ENCODE data around the gene TMEM123. TPM values are rescaled to one million over a fixed set of nuclear protein-coding genes. Genes with fewer than 3 reads are reported as not detected.

TMEM123 gene
- total and polyA plus RNA-seq, 10 donors: 51.3 to 184 (median 146) TPM

DNA sequence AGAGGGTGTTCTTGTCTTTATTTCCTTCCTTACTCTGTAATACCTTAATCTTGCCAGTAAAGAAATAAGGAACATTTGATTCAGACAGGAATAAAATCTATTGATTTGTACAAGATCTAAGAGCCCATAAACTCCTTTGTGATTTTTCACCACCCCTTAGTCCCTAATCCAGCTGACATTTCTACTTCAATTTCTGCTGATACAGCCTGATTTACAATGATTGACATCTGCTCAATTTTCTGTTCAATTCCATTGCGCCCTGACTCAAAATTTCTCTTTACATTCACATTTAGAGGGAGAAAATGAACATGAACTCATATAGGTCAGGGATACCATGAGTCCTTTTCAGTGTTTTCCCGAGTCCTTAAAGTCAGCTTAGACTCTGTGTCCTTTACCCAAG, 27.2 kb upstream of the TMEM123 start:
- TF ChIP-seq POLR2AphosphoS5 (IDR thresholded peaks at IDR 0.05) (no peak), POLR2A (IDR thresholded peaks at IDR 0.05) (no peak)
- TF ChIP-seq, protein P1, sequence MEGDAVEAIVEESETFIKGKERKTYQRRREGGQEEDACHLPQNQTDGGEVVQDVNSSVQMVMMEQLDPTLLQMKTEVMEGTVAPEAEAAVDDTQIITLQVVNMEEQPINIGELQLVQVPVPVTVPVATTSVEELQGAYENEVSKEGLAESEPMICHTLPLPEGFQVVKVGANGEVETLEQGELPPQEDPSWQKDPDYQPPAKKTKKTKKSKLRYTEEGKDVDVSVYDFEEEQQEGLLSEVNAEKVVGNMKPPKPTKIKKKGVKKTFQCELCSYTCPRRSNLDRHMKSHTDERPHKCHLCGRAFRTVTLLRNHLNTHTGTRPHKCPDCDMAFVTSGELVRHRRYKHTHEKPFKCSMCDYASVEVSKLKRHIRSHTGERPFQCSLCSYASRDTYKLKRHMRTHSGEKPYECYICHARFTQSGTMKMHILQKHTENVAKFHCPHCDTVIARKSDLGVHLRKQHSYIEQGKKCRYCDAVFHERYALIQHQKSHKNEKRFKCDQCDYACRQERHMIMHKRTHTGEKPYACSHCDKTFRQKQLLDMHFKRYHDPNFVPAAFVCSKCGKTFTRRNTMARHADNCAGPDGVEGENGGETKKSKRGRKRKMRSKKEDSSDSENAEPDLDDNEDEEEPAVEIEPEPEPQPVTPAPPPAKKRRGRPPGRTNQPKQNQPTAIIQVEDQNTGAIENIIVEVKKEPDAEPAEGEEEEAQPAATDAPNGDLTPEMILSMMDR (IDR thresholded peaks at IDR 0.05 in 8 of 11, conservative IDR thresholded peaks at IDR 0.05 in 3 of 11): no peak
- 94 to 100% (median 96%) methylated on average over 2 of the region's 2 CpGs for WGBS, 5 donors
- H3K36me3 ChIP-seq: no peaks in the 10 kb centered on the region

DNA sequence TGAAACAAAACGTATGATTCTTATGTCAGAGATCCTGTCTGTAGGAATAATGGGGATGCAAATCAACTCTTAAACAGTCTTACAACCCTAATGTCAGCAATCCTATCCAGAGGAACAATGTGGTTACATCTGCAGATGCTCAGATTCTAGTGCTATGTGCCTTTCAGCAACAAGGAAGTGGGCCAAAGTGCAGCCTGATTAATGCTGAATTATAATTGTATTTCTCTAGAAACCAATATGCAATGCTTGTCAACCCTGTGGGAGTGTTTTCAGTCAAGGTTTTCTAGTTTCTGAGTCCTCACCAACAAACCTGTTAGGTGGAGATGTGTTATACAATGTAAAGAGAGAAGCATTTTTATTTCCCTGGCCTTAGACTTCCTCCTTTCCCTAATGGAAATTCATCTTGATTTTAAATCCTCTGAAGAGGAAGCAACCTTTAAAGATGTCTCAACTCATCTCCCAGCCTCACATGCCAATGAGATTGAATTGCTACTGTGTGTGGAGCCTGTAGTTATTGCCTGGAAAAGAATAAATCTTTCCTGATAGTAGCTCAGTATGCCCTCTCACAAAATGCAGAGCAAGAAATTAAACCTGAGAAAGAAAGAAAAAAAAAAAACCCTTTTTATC, 26.2 kb upstream of the TMEM123 start:
- 71 to 93% (median 80%) methylated on average over 1 of the region's 1 CpG for WGBS, 5 donors
- no peak for TF ChIP-seq POLR2A (IDR thresholded peaks at IDR 0.05)
- TF ChIP-seq POLR2AphosphoS5 (IDR thresholded peaks at IDR 0.05): no peak
- TF ChIP-seq, protein P1 (IDR thresholded peaks at IDR 0.05 in 8 of 11, conservative IDR thresholded peaks at IDR 0.05 in 3 of 11): no peak
- intact Hi-C loops (cut with DNase I; ENCODE audit: low total_unique reads): no loop called here
- Histone ChIP-seq H3K27ac (no peak overlapping the region), H3K4me3 (no peak overlapping the region), H3K36me3 (no peaks in the 10 kb centered on the region), H3K4me1 (peaks cover 0 to 35% (median 13%) of the 10 kb centered on the region in 6 donors), H3K9me3 (no peaks in the 10 kb centered on the region), H3K27me3 (replicated peaks in 1 of 7) (no peaks in the 10 kb centered on the region)
- DNase-seq: no peak

More for the DNA sequence above, 27.2 kb upstream of the TMEM123 start:
- no peaks in the 10 kb centered on the region for H3K27me3 ChIP-seq (replicated peaks in 1 of 7)
- H3K4me1 ChIP-seq: peaks cover 0 to 26% (median 12%) of the 10 kb centered on the region in 6 donors
- intact Hi-C loops (cut with DNase I; ENCODE audit: low total_unique reads): no loop called here
- H3K4me3 ChIP-seq: no peak overlapping the region
- DNase-seq: no peak
- no peaks in the 10 kb centered on the region for H3K9me3 ChIP-seq
- no peak overlapping the region for H3K27ac ChIP-seq

DNA sequence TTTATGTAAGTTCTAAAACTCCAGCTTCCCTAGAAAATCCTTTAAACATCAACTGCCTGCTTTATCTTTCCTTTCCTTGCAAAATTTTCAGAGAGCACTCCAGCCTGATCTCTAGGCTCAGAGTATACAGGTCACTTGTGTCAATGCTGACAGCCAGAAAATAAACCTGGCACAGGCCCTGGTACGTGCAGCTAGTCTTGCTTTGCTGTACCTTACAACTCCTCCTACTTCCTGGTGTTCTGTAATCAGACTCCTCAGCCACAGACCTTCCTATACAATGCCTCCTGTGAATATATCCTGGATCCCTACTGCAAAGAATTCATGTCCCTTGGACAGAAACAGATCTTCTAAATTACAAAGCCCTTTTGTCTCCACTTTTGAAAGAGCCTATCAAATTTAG, 24.2 kb upstream of the TMEM123 start:
- Histone ChIP-seq H3K27me3 (replicated peaks in 1 of 7) (no peaks in the 10 kb centered on the region), H3K4me1 (peaks cover 0 to 36% (median 13%) of the 10 kb centered on the region in 6 donors), H3K36me3 (no peaks in the 10 kb centered on the region), H3K4me3 (no peak overlapping the region), H3K9me3 (no peaks in the 10 kb centered on the region), H3K27ac (peak overlapping the region in 1 of 8 donors; percentile 29)
- WGBS, 5 donors: 3 to 9% (median 6%) methylated on average over 1 of the region's 1 CpG
- no peak for DNase-seq
- intact Hi-C loops (cut with DNase I; ENCODE audit: low total_unique reads): no loop called here
- TF ChIP-seq POLR2AphosphoS5 (IDR thresholded peaks at IDR 0.05): no peak
- TF ChIP-seq, protein P1 (IDR thresholded peaks at IDR 0.05 in 8 of 11, conservative IDR thresholded peaks at IDR 0.05 in 3 of 11): no peak
- TF ChIP-seq POLR2A (IDR thresholded peaks at IDR 0.05): no peak

DNA sequence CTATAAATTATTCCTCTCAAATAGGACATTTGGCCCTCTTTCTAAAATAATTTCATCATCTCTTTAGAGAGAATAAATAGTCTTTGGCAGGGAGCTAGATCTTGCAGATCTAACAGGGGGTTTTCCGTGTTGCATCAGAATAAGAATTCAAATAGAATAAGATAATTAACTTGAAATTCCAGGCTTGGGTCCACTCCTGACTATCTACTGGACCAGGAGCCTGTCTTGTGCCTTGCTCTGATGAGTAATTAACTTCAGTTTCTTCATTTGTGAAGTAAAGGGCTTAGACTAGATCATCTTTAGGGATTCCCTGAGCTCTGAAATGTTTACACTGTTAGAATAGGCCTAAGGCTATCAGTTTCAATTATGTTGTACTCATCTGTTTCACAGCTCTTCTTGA, 23.5 kb upstream of the TMEM123 start:
- Histone ChIP-seq H3K9me3 (no peaks in the 10 kb centered on the region), H3K27ac (peak overlapping the region in 2 of 8 donors; percentile 10 to 29), H3K27me3 (replicated peaks in 1 of 7) (no peaks in the 10 kb centered on the region), H3K4me1 (peaks cover 0 to 39% (median 15%) of the 10 kb centered on the region in 6 donors), H3K36me3 (no peaks in the 10 kb centered on the region), H3K4me3 (no peak overlapping the region)
- TF ChIP-seq POLR2AphosphoS5 (IDR thresholded peaks at IDR 0.05): no peak
- TF ChIP-seq, protein P1 (IDR thresholded peaks at IDR 0.05 in 8 of 11, conservative IDR thresholded peaks at IDR 0.05 in 3 of 11): no peak
- no peak for TF ChIP-seq POLR2A (IDR thresholded peaks at IDR 0.05)
- DNase-seq: no peak
- intact Hi-C loops (cut with DNase I; ENCODE audit: low total_unique reads): no loop called here
- 78 to 88% (median 80%) methylated on average over 1 of the region's 1 CpG for WGBS, 5 donors

All from spleen (tissue), 11 donors.